Measurements from ENCODE around the gene CELSR3. TPM values are rescaled to one million over a fixed set of nuclear protein-coding genes. Genes with fewer than 3 reads are reported as not detected.

Gene CELSR3
- total RNA-seq, 3 donors from 2014 or later (not counting 1 experiment from before 2014, with no cell fraction given), result 2.0 to 3.4 (median 2.6) TPM

DNA sequence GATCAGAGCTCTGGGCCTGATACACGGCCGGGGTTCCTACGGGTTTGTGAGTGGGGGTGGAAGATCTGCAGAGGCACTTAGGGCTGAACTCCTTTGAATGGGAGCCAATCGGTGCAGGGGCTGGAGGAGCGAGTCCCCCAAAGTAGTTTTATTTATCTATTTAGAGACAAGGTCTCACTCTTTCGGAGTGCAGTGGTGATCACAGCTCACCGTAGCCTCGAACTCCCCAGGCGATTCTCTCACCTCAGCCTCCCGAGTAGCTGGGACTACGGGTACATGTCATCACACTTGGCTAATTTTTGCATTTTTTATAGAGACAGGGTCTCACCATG, 1.6 kb upstream of the CELSR3 start:
- ATAC-seq, result no peak
- 70% methylated on average over 11 of the region's 11 CpGs for WGBS (ENCODE audit: insufficient coverage)

GRCh38 chr3:48663489-48664312, 1.0 kb upstream of the CELSR3 start:
- no peaks in the 10 kb centered on the region for H3K36me3 ChIP-seq (ENCODE audit: control insufficient read depth, insufficient read depth, low read length)
- peak overlapping the region; percentile 51 for H3K4me3 ChIP-seq (ENCODE audit: low read length)
- Mint-ChIP-seq H3K4me3 (peak overlapping the region; percentile 86), H3K36me3 (no peaks in the 10 kb centered on the region), H3K9me3 (no peaks in the 10 kb centered on the region), H3K27ac (peak overlapping the region; percentile 80 to 93), H3K27me3 (ENCODE audit: low read depth in 2 of 2) (peaks cover 7 to 14% of the 10 kb centered on the region in 2 donors), H3K4me1 (peaks cover 10 to 17% of the 10 kb centered on the region in 2 donors)
- H3K27ac ChIP-seq (ENCODE audit: low read length), result no peak overlapping the region
- peaks cover 34% of the 10 kb centered on the region for H3K4me1 ChIP-seq (ENCODE audit: control insufficient read depth, insufficient read depth, low read length)
- peaks cover 3% of the 10 kb centered on the region for H3K9me3 ChIP-seq (ENCODE audit: control insufficient read depth, insufficient read depth, low read length)
- peaks cover 16% of the 10 kb centered on the region for H3K27me3 ChIP-seq (ENCODE audit: control insufficient read depth, insufficient read depth, low read length)
- DNase-seq, result peak; percentile 89 to 92
- peak; percentile 82 to 90 (median 86) for ATAC-seq
- peak; percentile 81 for TF ChIP-seq CTCF (IDR thresholded peaks at IDR 0.05)
- 3% methylated on average over 66 of the region's 66 CpGs for WGBS (ENCODE audit: insufficient coverage)
- intact Hi-C loops (cut with micrococcal nuclease), result loop anchor here (2.0 kb wide), 1 partner anchor 53 kb away; the partner anchor contains the start of gene IP6K2

More for the DNA sequence above, 1.6 kb upstream of the CELSR3 start:
- H3K27ac Mint-ChIP-seq, result peak overlapping the region in 1 of 2 donors; percentile 93
- DNase-seq, result no peak
- TF ChIP-seq CTCF (IDR thresholded peaks at IDR 0.05), result peak; percentile 54
- H3K4me3 Mint-ChIP-seq, result peak overlapping the region; percentile 86
- H3K27me3 Mint-ChIP-seq (ENCODE audit: low read depth in 2 of 2), result peaks cover 7 to 11% of the 10 kb centered on the region in 2 donors
- Histone ChIP-seq H3K27me3 (ENCODE audit: control insufficient read depth, insufficient read depth, low read length) (peaks cover 16% of the 10 kb centered on the region), H3K4me1 (ENCODE audit: control insufficient read depth, insufficient read depth, low read length) (peaks cover 34% of the 10 kb centered on the region), H3K9me3 (ENCODE audit: control insufficient read depth, insufficient read depth, low read length) (peaks cover 3% of the 10 kb centered on the region), H3K36me3 (ENCODE audit: control insufficient read depth, insufficient read depth, low read length) (no peaks in the 10 kb centered on the region), H3K4me3 (ENCODE audit: low read length) (no peak overlapping the region), H3K27ac (ENCODE audit: low read length) (no peak overlapping the region)
- no peaks in the 10 kb centered on the region for H3K9me3 Mint-ChIP-seq
- H3K36me3 Mint-ChIP-seq, result no peaks in the 10 kb centered on the region
- peaks cover 10 to 17% of the 10 kb centered on the region in 2 donors for H3K4me1 Mint-ChIP-seq
- intact Hi-C loops (cut with micrococcal nuclease), result loop anchor here (2.0 kb wide), 1 partner anchor 53 kb away; the partner anchor contains the start of gene IP6K2

GRCh38 chr3:48662145-48662752, 437 bp downstream of the CELSR3 start:
- Histone ChIP-seq H3K9me3 (ENCODE audit: control insufficient read depth, insufficient read depth, low read length) (peaks cover 3% of the 10 kb centered on the region), H3K27ac (ENCODE audit: low read length) (no peak overlapping the region), H3K36me3 (ENCODE audit: control insufficient read depth, insufficient read depth, low read length) (no peaks in the 10 kb centered on the region), H3K4me1 (ENCODE audit: control insufficient read depth, insufficient read depth, low read length) (peaks cover 36% of the 10 kb centered on the region), H3K4me3 (ENCODE audit: low read length) (no peak overlapping the region), H3K27me3 (ENCODE audit: control insufficient read depth, insufficient read depth, low read length) (peaks cover 16% of the 10 kb centered on the region)
- Mint-ChIP-seq H3K9me3 (no peaks in the 10 kb centered on the region), H3K36me3 (no peaks in the 10 kb centered on the region), H3K4me1 (peaks cover 11 to 17% of the 10 kb centered on the region in 2 donors), H3K27ac (peak overlapping the region in 1 of 2 donors; percentile 26), H3K27me3 (ENCODE audit: low read depth in 2 of 2) (peaks cover 7 to 15% of the 10 kb centered on the region in 2 donors), H3K4me3 (peak overlapping the region; percentile 64)
- intact Hi-C loops (cut with micrococcal nuclease), result no loop called here
- DNase-seq, result no peak
- ATAC-seq, result no peak
- no peak for TF ChIP-seq CTCF (IDR thresholded peaks at IDR 0.05)
- 3% methylated on average over 41 of the region's 46 CpGs for WGBS (ENCODE audit: insufficient coverage)
